ENCODE data around the gene NPC1. TPM values are rescaled to one million over a fixed set of nuclear protein-coding genes. Genes with fewer than 3 reads are reported as not detected.

Gene NPC1
- total RNA-seq, 1 donor from 2014 or later = 28.6 TPM

GRCh38 chr18:23548719-23549118 lies 37.6 kb downstream of the NPC1 start:
- no peak for DNase-seq (ENCODE audit: low spot score)

- DNase-seq (ENCODE audit: low spot score) = no peak
Measured at GRCh38 chr18:23548275-23548674, 38.0 kb downstream of the NPC1 start.

- DNase-seq (ENCODE audit: low spot score) = no peak
Measured at GRCh38 chr18:23547846-23548245, 38.5 kb downstream of the NPC1 start.

- no peak for DNase-seq (ENCODE audit: low spot score)
Measured at GRCh38 chr18:23547306-23547705, 39.0 kb downstream of the NPC1 start.

- DNase-seq (ENCODE audit: low spot score) = no peak
Measured at GRCh38 chr18:23545247-23545789, 41.0 kb downstream of the NPC1 start.

- peak; percentile 49 for DNase-seq (ENCODE audit: low spot score)
Measured at GRCh38 chr18:23542461-23542860, 43.8 kb downstream of the NPC1 start.

- DNase-seq (ENCODE audit: low spot score) = peak; percentile 42
Measured at GRCh38 chr18:23541349-23542093, 44.8 kb downstream of the NPC1 start.

- DNase-seq (ENCODE audit: low spot score) = peak; percentile 91
Measured at GRCh38 chr18:23540867-23541266, 45.4 kb downstream of the NPC1 start.

GRCh38 chr18:23539911-23540525 lies 46.3 kb downstream of the NPC1 start:
- DNase-seq (ENCODE audit: low spot score) = peak; percentile 48

GRCh38 chr18:23539296-23539695 lies 47.0 kb downstream of the NPC1 start:
- DNase-seq (ENCODE audit: low spot score) = no peak

GRCh38 chr18:23538870-23539269 lies 47.4 kb downstream of the NPC1 start:
- peak; percentile 44 for DNase-seq (ENCODE audit: low spot score)

- DNase-seq (ENCODE audit: low spot score) = peak; percentile 85
Measured at GRCh38 chr18:23538001-23538400, 48.3 kb downstream of the NPC1 start.

GRCh38 chr18:23537274-23537673 lies 49.0 kb downstream of the NPC1 start:
- no peak for DNase-seq (ENCODE audit: low spot score)

GRCh38 chr18:23536204-23536603 lies 50.1 kb downstream of the NPC1 start:
- peak; percentile 77 for DNase-seq (ENCODE audit: low spot score)

- DNase-seq (ENCODE audit: low spot score) = no peak
Measured at GRCh38 chr18:23534276-23534675, 52.0 kb downstream of the NPC1 start.

GRCh38 chr18:23532848-23533247 lies 53.5 kb downstream of the NPC1 start:
- peak; percentile 87 for DNase-seq (ENCODE audit: low spot score)

GRCh38 chr18:23531912-23532311 lies 54.4 kb downstream of the NPC1 start:
- no peak for DNase-seq (ENCODE audit: low spot score)

- DNase-seq (ENCODE audit: low spot score) = no peak
Measured at GRCh38 chr18:23530195-23530594, 56.1 kb downstream of the NPC1 start.

- DNase-seq (ENCODE audit: low spot score) = no peak
Measured at GRCh38 chr18:23529604-23530003, 56.7 kb downstream of the NPC1 start.

- no peak for DNase-seq (ENCODE audit: low spot score)
Measured at GRCh38 chr18:23528580-23529472, 57.5 kb downstream of the NPC1 start.

GRCh38 chr18:23526501-23527063 lies 59.7 kb downstream of the NPC1 start:
- no peak for DNase-seq (ENCODE audit: low spot score)
